ENCODE data around the gene CAPN14.

The CAPN14 gene

DNA sequence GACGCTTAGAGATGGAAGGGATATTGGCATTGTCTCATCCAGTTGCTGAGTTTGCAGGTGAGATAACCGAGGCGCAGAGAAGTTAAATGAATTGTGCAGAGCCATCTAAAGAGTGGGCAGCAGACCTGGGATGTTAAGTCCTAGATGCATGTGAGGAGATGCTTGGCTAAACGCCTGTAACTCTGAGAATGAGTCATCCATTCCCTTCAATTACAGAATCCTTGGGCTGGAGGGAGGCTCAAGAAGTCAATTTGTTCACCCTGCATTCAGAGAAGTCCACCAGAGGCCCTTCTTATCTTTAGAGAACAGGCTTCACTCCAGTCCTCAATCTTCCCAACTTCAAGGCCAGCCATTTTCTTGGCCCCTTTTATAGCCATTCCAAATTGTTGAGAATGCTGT lies 18.2 kb upstream of the CAPN14 start:
- CTCF ChIA-PET, result no interaction called here
- POLR2A ChIA-PET, result no interaction called here
- no peak for DNase-seq (ENCODE audit: extremely low spot score)
- TF ChIP-seq SUZ12 (IDR thresholded peaks at IDR 0.05), result no peak
- no peak for TF ChIP-seq SP1 (IDR thresholded peaks at IDR 0.05)
- TF ChIP-seq FOXM1 (IDR thresholded peaks at IDR 0.05; ENCODE audit: borderline replicate concordance), result no peak
- no peak for TF ChIP-seq LEF1 (IDR thresholded peaks at IDR 0.05; ENCODE audit: borderline replicate concordance)
- TF ChIP-seq, protein P1, sequence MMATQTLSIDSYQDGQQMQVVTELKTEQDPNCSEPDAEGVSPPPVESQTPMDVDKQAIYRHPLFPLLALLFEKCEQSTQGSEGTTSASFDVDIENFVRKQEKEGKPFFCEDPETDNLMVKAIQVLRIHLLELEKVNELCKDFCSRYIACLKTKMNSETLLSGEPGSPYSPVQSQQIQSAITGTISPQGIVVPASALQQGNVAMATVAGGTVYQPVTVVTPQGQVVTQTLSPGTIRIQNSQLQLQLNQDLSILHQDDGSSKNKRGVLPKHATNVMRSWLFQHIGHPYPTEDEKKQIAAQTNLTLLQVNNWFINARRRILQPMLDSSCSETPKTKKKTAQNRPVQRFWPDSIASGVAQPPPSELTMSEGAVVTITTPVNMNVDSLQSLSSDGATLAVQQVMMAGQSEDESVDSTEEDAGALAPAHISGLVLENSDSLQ (IDR thresholded peaks at IDR 0.05), result no peak
- no peak for TF ChIP-seq CTBP1 (IDR thresholded peaks at IDR 0.05; ENCODE audit: borderline replicate concordance)
- TF ChIP-seq FOXA1 (IDR thresholded peaks at IDR 0.05), result no peak
- no peak for TF ChIP-seq TARDBP (IDR thresholded peaks at IDR 0.05)
- no peak for TF ChIP-seq FOXK2 (IDR thresholded peaks at IDR 0.05)
- TF ChIP-seq HDGF (IDR thresholded peaks at IDR 0.05; ENCODE audit: borderline replicate concordance), result no peak
- no peak for TF ChIP-seq BHLHE40 (IDR thresholded peaks at IDR 0.05; ENCODE audit: borderline replicate concordance)
- no peak for TF ChIP-seq NFRKB (IDR thresholded peaks at IDR 0.05)

- ChIA-PET CTCF (interaction anchor here (1.2 kb wide), 1 partner anchor 20 kb away, joined by 3 read pairs; no protein-coding TSS in a partner anchor), POLR2A (no interaction called here)
- DNase-seq (ENCODE audit: extremely low spot score), result no peak
- TF ChIP-seq LEF1 (IDR thresholded peaks at IDR 0.05; ENCODE audit: borderline replicate concordance) (no peak), BHLHE40 (IDR thresholded peaks at IDR 0.05; ENCODE audit: borderline replicate concordance) (no peak), SP1 (IDR thresholded peaks at IDR 0.05) (no peak), ELF4 (IDR thresholded peaks at IDR 0.05) (no peak), FOXA1 (IDR thresholded peaks at IDR 0.05) (no peak), HDGF (IDR thresholded peaks at IDR 0.05; ENCODE audit: borderline replicate concordance) (no peak), FOXK2 (IDR thresholded peaks at IDR 0.05) (no peak), TARDBP (IDR thresholded peaks at IDR 0.05) (no peak), FOXM1 (IDR thresholded peaks at IDR 0.05; ENCODE audit: borderline replicate concordance) (no peak), CTBP1 (IDR thresholded peaks at IDR 0.05; ENCODE audit: borderline replicate concordance) (no peak), ARNT (IDR thresholded peaks at IDR 0.05) (no peak), ZNF384 (IDR thresholded peaks at IDR 0.05) (no peak), L3MBTL2 (conservative IDR thresholded peaks at IDR 0.05) (no peak), NFRKB (IDR thresholded peaks at IDR 0.05) (no peak), SUZ12 (IDR thresholded peaks at IDR 0.05) (no peak)
- TF ChIP-seq, protein P1 (IDR thresholded peaks at IDR 0.05), result no peak
Measured at GRCh38 chr2:31234683-31235503, 17.6 kb upstream of the CAPN14 start.

DNA sequence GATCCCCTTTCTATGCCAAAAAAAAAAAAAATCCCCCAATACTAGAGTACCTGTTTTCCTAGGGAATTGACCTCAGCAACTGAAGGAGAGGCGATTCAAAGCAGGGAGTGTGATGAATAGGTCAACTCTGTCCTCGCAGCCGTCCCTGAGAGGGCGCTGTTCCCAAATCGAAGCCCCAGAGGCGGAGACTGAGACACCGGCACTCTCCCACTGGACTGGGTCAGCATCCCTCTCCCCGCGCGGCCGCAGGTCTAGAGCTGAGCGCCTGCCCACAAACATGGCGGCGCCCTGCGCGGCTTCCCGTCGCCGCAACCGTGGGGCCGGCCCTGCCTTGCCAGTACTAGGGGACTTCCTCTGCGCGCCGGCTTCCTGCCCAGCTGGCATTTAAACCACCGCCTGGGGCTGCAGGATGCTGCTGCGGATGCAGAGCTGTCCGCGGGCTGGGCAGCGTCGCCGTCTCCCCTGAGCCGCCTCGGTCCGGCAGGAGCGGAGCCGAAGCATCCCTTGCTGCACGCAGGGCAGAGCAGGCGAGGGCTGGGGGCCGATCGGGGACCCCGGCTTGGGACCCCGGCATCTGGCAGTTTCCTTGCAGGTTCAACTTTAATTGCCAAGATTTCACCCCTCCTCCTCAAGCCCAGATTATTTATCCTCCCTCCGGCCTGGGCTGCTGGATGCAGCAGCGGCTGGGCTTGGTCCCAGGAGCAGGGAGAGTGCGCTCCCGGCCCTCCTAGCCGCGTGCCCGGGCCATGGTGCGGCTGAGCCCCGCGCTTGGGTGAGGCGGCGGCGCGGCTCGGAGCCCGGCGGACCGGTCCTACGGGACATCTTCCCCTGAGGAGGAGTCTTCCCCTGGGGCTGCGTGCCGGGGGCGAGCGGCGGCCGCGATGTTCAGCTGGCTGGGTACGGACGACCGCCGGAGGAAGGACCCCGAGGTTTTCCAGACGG lies 16.7 kb upstream of the CAPN14 start, which contains the start of gene EHD3:
Gene EHD3, plus strand, starts transcription at position 412 of the 942 bp plus-strand sequence. Its CDS starts 470 bp downstream, at position 882.
- peak; percentile 92 for DNase-seq (ENCODE audit: extremely low spot score)
- CTCF ChIA-PET, result interaction anchor here (0.8 to 1.4 kb wide), 3 partner anchors 11 to 34 kb away, joined by 3 to 4 read pairs (median 3); no protein-coding TSS in a partner anchor
- TF ChIP-seq CTBP1 (IDR thresholded peaks at IDR 0.05; ENCODE audit: borderline replicate concordance), result peak; percentile 37; the same call in 1 of the 2 replicates
- no peak for TF ChIP-seq ZNF384 (IDR thresholded peaks at IDR 0.05)
- TF ChIP-seq L3MBTL2 (conservative IDR thresholded peaks at IDR 0.05), result peak; percentile 79
- TF ChIP-seq FOXK2 (IDR thresholded peaks at IDR 0.05), result no peak
- TF ChIP-seq SUZ12 (IDR thresholded peaks at IDR 0.05), result no peak
- no peak for TF ChIP-seq ELF4 (IDR thresholded peaks at IDR 0.05)
- no peak for TF ChIP-seq SP1 (IDR thresholded peaks at IDR 0.05)
- no peak for TF ChIP-seq FOXM1 (IDR thresholded peaks at IDR 0.05; ENCODE audit: borderline replicate concordance)
- POLR2A ChIA-PET, result no interaction called here

DNA sequence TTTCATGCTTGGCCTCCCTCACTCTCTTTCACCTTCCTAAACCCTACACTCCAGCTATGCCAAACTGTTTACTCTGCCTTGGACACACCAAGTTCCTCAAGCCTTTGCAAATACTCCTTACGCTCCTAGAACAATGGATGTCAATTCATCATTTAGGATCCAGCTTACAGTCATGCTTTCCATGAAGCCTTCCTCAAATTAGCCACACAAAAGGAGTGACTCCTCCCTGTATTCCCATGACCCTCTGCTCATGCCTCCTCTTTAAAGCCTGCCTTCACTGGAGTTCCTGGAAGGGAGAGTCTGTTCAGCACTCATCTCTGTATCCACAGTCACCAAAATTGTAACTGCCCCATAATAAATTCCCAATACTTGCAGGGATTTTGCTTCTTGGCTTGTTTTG lies 15.9 kb upstream of the CAPN14 start:
- DNase-seq (ENCODE audit: extremely low spot score), result no peak
- POLR2A ChIA-PET, result no interaction called here
- TF ChIP-seq ARNT (IDR thresholded peaks at IDR 0.05) (no peak), ELF4 (IDR thresholded peaks at IDR 0.05) (no peak), TARDBP (IDR thresholded peaks at IDR 0.05) (no peak), LEF1 (IDR thresholded peaks at IDR 0.05; ENCODE audit: borderline replicate concordance) (no peak), CTBP1 (IDR thresholded peaks at IDR 0.05; ENCODE audit: borderline replicate concordance) (no peak), BHLHE40 (IDR thresholded peaks at IDR 0.05; ENCODE audit: borderline replicate concordance) (no peak), FOXA1 (IDR thresholded peaks at IDR 0.05) (no peak), HDGF (IDR thresholded peaks at IDR 0.05; ENCODE audit: borderline replicate concordance) (no peak), SUZ12 (IDR thresholded peaks at IDR 0.05) (no peak), NFRKB (IDR thresholded peaks at IDR 0.05) (no peak), FOXK2 (IDR thresholded peaks at IDR 0.05) (no peak), L3MBTL2 (conservative IDR thresholded peaks at IDR 0.05) (no peak), FOXM1 (IDR thresholded peaks at IDR 0.05; ENCODE audit: borderline replicate concordance) (no peak), ZNF384 (IDR thresholded peaks at IDR 0.05) (no peak), SP1 (IDR thresholded peaks at IDR 0.05) (no peak)
- TF ChIP-seq, protein P1 (IDR thresholded peaks at IDR 0.05), result no peak
- CTCF ChIA-PET, result interaction anchor here (1.4 kb wide), 1 partner anchor 33 kb away, joined by 3 read pairs; no protein-coding TSS in a partner anchor

- TF ChIP-seq HDGF (IDR thresholded peaks at IDR 0.05; ENCODE audit: borderline replicate concordance) (no peak), SUZ12 (IDR thresholded peaks at IDR 0.05) (no peak), FOXA1 (IDR thresholded peaks at IDR 0.05) (no peak), TARDBP (IDR thresholded peaks at IDR 0.05) (no peak), FOXM1 (IDR thresholded peaks at IDR 0.05; ENCODE audit: borderline replicate concordance) (no peak), CTBP1 (IDR thresholded peaks at IDR 0.05; ENCODE audit: borderline replicate concordance) (no peak), ARNT (IDR thresholded peaks at IDR 0.05) (no peak), ZNF384 (IDR thresholded peaks at IDR 0.05) (no peak), LEF1 (IDR thresholded peaks at IDR 0.05; ENCODE audit: borderline replicate concordance) (no peak), SP1 (IDR thresholded peaks at IDR 0.05) (no peak), ELF4 (IDR thresholded peaks at IDR 0.05) (no peak), FOXK2 (IDR thresholded peaks at IDR 0.05) (no peak), BHLHE40 (IDR thresholded peaks at IDR 0.05; ENCODE audit: borderline replicate concordance) (no peak), NFRKB (IDR thresholded peaks at IDR 0.05) (no peak), L3MBTL2 (conservative IDR thresholded peaks at IDR 0.05) (no peak)
- TF ChIP-seq, protein P1 (IDR thresholded peaks at IDR 0.05), result no peak
- no peak for DNase-seq (ENCODE audit: extremely low spot score)
- CTCF ChIA-PET, result no interaction called here
- POLR2A ChIA-PET, result no interaction called here
Measured at GRCh38 chr2:31232586-31232985, 15.3 kb upstream of the CAPN14 start.
